Liver (tissue), 9 donors: ENCODE results near the gene CCNYL1. TPM values are rescaled to one million over a fixed set of nuclear protein-coding genes. Genes with fewer than 3 reads are reported as not detected.

Source experiments
- DNase-seq: peaks from one replicate; pipeline ENCODE4 v3.0.0-alpha.2; 2017; ENCODE audit warnings: low spot score
- H3K27ac ChIP-seq, 2 donors: one replicate each; pipeline ENCODE4 v1.7.0; 2013; ENCODE audit warnings: inconsistent platforms in 2 of 2, low read length in 2 of 2, control low read depth in 1 of 2, low read depth in 1 of 2, mild to moderate bottlenecking in 1 of 2
- H3K27me3 ChIP-seq, 4 donors: one replicate each; pipeline versions ENCODE4 v1.6.1 to v1.7.0; 2013; ENCODE audit warnings: low read length in 3 of 4, inconsistent platforms in 1 of 4, mild to moderate bottlenecking in 1 of 4, moderate library complexity in 1 of 4; ENCODE audit not compliant: control insufficient read depth in 4 of 4, insufficient read depth in 4 of 4
- H3K36me3 ChIP-seq, 4 donors: one replicate each; pipeline versions ENCODE4 v1.6.1 to v1.7.0; 2013; ENCODE audit warnings: low read length in 3 of 4, mild to moderate bottlenecking in 3 of 4, low read depth in 1 of 4, moderate library complexity in 1 of 4; ENCODE audit not compliant: control insufficient read depth in 4 of 4, insufficient read depth in 3 of 4
- H3K4me1 ChIP-seq, 4 donors: one replicate each; pipeline versions ENCODE4 v1.6.1 to v1.7.0; 2013; ENCODE audit warnings: low read length in 3 of 4, mild to moderate bottlenecking in 3 of 4, moderate library complexity in 1 of 4; ENCODE audit not compliant: control insufficient read depth in 4 of 4, insufficient read depth in 4 of 4
- H3K4me3 ChIP-seq, 3 donors: one replicate each; pipeline versions ENCODE4 v1.6.1 to v1.7.0; 2013; ENCODE audit warnings: low read length in 3 of 3, control low read depth in 1 of 3, low read depth in 1 of 3, mild to moderate bottlenecking in 1 of 3
- H3K9ac ChIP-seq, 2 donors: one replicate each; pipeline ENCODE4 v1.7.0; 2013; ENCODE audit warnings: low read length in 2 of 2, mild to moderate bottlenecking in 2 of 2, moderate library complexity in 2 of 2, control low read depth in 1 of 2, low read depth in 1 of 2
- H3K9me3 ChIP-seq, 4 donors: one replicate each; pipeline versions ENCODE4 v1.6.1 to v1.7.0; 2013; ENCODE audit warnings: low read length in 3 of 4; ENCODE audit not compliant: control insufficient read depth in 4 of 4
- ATF3 ChIP-seq: IDR thresholded peaks from 2 replicates; pipeline ENCODE4 v1.6.1; 2016; ENCODE audit warnings: antibody characterized with exemption
- CTCF ChIP-seq: fragments of 150-350 bp; IDR thresholded peaks from 2 replicates; pipeline ENCODE4 v1.5.1; 2017; ENCODE audit warnings: improper control_type of control experiment, low read depth, low read length; ENCODE audit not compliant: missing input control
- FOXA1 ChIP-seq: IDR thresholded peaks from 2 replicates; pipeline ENCODE4 v1.6.1; 2016; ENCODE audit warnings: antibody characterized with exemption
- GABPA ChIP-seq, 2 donors: IDR thresholded peaks in 1 of 2; conservative IDR thresholded peaks in 1 of 2; 2 replicates each; pipeline ENCODE4 v1.6.1; 2016; ENCODE audit warnings: antibody characterized with exemption in 2 of 2, mild to moderate bottlenecking in 1 of 2, moderate library complexity in 1 of 2
- HNF4A ChIP-seq, 2 donors: conservative IDR thresholded peaks; 2 replicates each; pipeline ENCODE4 v1.6.1; 2016; ENCODE audit warnings: antibody characterized with exemption in 2 of 2, mild to moderate bottlenecking in 2 of 2
- JUND ChIP-seq, 2 donors: IDR thresholded peaks; 2 replicates each; pipeline ENCODE4 v1.6.1; 2016; ENCODE audit warnings: antibody characterized with exemption in 2 of 2
- MAX ChIP-seq: IDR thresholded peaks from 2 replicates; pipeline ENCODE4 v1.6.1; 2016; ENCODE audit warnings: antibody characterized with exemption
- NR2F2 ChIP-seq: IDR thresholded peaks from 2 replicates; pipeline ENCODE4 v1.6.1; 2016; ENCODE audit warnings: antibody characterized with exemption
- RAD21 ChIP-seq, 2 donors: IDR thresholded peaks; 2 replicates each; pipeline ENCODE4 v1.6.1; 2016; ENCODE audit warnings: antibody characterized with exemption in 2 of 2, mild to moderate bottlenecking in 2 of 2
- SP1 ChIP-seq: IDR thresholded peaks from 2 replicates; pipeline ENCODE4 v1.6.1; 2018; ENCODE audit warnings: antibody characterized with exemption, mild to moderate bottlenecking
- TAF1 ChIP-seq: conservative IDR thresholded peaks from 2 replicates; pipeline ENCODE4 v1.6.1; 2016; ENCODE audit warnings: antibody characterized with exemption, mild to moderate bottlenecking
- YY1 ChIP-seq: IDR thresholded peaks from 2 replicates; pipeline ENCODE4 v1.6.1; 2016; ENCODE audit warnings: antibody characterized with exemption, mild to moderate bottlenecking
- ZBTB33 ChIP-seq: IDR thresholded peaks from 2 replicates; pipeline ENCODE4 v1.6.1; 2016; ENCODE audit warnings: antibody characterized with exemption
- WGBS: extraction: QIAGEN DNeasy Blood & Tissue Kit; methylation state at CpG from one replicate; pipeline ENCODE4 v1.1.7; 2013; 5-methylcytosine and 5-hydroxymethylcytosine counted together
- polyA plus RNA-seq, 2 donors: library from polyadenylated mRNA; stranded (reverse) in 1 of 2; unstranded in 1 of 2; fragments of 200-250 nt in 1 of 2; fragments of >200 nt in 1 of 2; fragmentation: Nextera tagmentation in 1 of 2; extraction: Ambion mirVana in 1 of 2; gene quantifications; one replicate each; pipeline versions ENCODE4 v1.2.1 to v1.2.3, GENCODE V29; 2013 to 2015
- total RNA-seq, 2 donors: library from RNA; depleted of rRNA; stranded (reverse); fragments of >200 nt; gene quantifications; one replicate each; pipeline ENCODE4 v1.2.3, GENCODE V29; 2014
- donor health status: healthy.
- donor health status: healthy.
- donor health status: healthy.
- donor health status: healthy.
- donor health status: healthy.

CCNYL1 gene
- total and polyA plus RNA-seq, 4 donors: 5.8 to 9.3 (median 8.2) TPM

- Histone ChIP-seq H3K27ac (peak overlapping the region; percentile 2 to 61), H3K4me3 (no peak overlapping the region), H3K4me1 (peaks cover 0 to 45% (median 29%) of the 10 kb centered on the region in 4 donors), H3K36me3 (peaks cover 0 to 4% (median 0%) of the 10 kb centered on the region in 4 donors), H3K27me3 (no peaks in the 10 kb centered on the region), H3K9me3 (no peaks in the 10 kb centered on the region), H3K9ac (no peak overlapping the region)
- TF ChIP-seq GABPA (IDR thresholded peaks at IDR 0.05 in 1 of 2, conservative IDR thresholded peaks at IDR 0.05 in 1 of 2): no peak
- TF ChIP-seq CTCF: peak; percentile 94
- TF ChIP-seq RAD21 (IDR thresholded peaks at IDR 0.05): peak; percentile 100
- DNase-seq: peak; percentile 47
- WGBS: 18% methylated on average over 1 of the region's 1 CpG
Measured at GRCh38 chr2:207746131-207746530, 34.7 kb downstream of the CCNYL1 start.

GRCh38 chr2:207747653-207748560, 36.5 kb downstream of the CCNYL1 start:
- Histone ChIP-seq H3K36me3 (peaks cover 0 to 3% (median 0%) of the 10 kb centered on the region in 4 donors), H3K27ac (peak overlapping the region in 1 of 2 donors; percentile 19)
- WGBS: 91% methylated on average over 15 of the region's 15 CpGs

More at GRCh38 chr2:207747653-207748560, 36.5 kb downstream of the CCNYL1 start:
- Histone ChIP-seq H3K9me3 (no peaks in the 10 kb centered on the region), H3K27me3 (no peaks in the 10 kb centered on the region), H3K9ac (no peak overlapping the region), H3K4me3 (no peak overlapping the region), H3K4me1 (peaks cover 1 to 53% (median 30%) of the 10 kb centered on the region in 4 donors)
- DNase-seq: no peak
- TF ChIP-seq SP1: no peak
- no peak for TF ChIP-seq RAD21 (IDR thresholded peaks at IDR 0.05)
- TF ChIP-seq ZBTB33: no peak
- no peak for TF ChIP-seq JUND (IDR thresholded peaks at IDR 0.05)
- no peak for TF ChIP-seq TAF1
- no peak for TF ChIP-seq FOXA1
- no peak for TF ChIP-seq GABPA (IDR thresholded peaks at IDR 0.05 in 1 of 2, conservative IDR thresholded peaks at IDR 0.05 in 1 of 2)
- no peak for TF ChIP-seq MAX
- no peak for TF ChIP-seq YY1
- no peak for TF ChIP-seq HNF4A (conservative IDR thresholded peaks at IDR 0.05)
- no peak for TF ChIP-seq NR2F2
- no peak for TF ChIP-seq ATF3
